Tibial nerve (tissue), 4 donors: ENCODE data around the gene MAP3K20. TPM values are rescaled to one million over a fixed set of nuclear protein-coding genes. Genes with fewer than 3 reads are reported as not detected.
"Not testable (repeated sequence)": the region's sequence is repeated elsewhere in the genome, so short reads cannot be mapped to it uniquely, and the experiment has no call there.

Source experiments
- DNase-seq, 2 donors: peaks; one replicate each; pipeline ENCODE4 v3.0.0-alpha.2; 2019; ENCODE audit warnings: low spot score in 2 of 2
- H3K27ac ChIP-seq, 4 donors: fragments of 200-600 bp; sonication (generic) in 3 of 4; one replicate each; pipeline ENCODE4 v1.5.1; 2017 to 2019; ENCODE audit warnings: mild to moderate bottlenecking in 1 of 4
- H3K27me3 ChIP-seq, 2 donors: fragments of 200-600 bp; sonication (generic) in 1 of 2; one replicate each; pipeline versions ENCODE4 v1.5.1 to v1.6.0; 2017 to 2019
- H3K36me3 ChIP-seq, 3 donors: fragments of 200-600 bp; sonication (generic); one replicate each; pipeline ENCODE4 v1.5.1; 2018 to 2019
- H3K4me1 ChIP-seq, 4 donors: fragments of 200-600 bp; sonication (generic) in 3 of 4; one replicate each; pipeline ENCODE4 v1.5.1; 2017 to 2019
- H3K4me3 ChIP-seq, 4 donors: fragments of 200-600 bp; sonication (generic) in 3 of 4; one replicate each; pipeline ENCODE4 v1.5.1; 2017 to 2019; ENCODE audit warnings: mild to moderate bottlenecking in 1 of 4, moderate library complexity in 1 of 4
- H3K9me3 ChIP-seq, 4 donors: fragments of 200-600 bp; sonication (generic) in 3 of 4; one replicate each; pipeline ENCODE4 v1.5.1; 2017 to 2019
- EP300 ChIP-seq, 2 donors: sonication (generic); formaldehyde crosslinking; IDR thresholded peaks; one replicate each; pipeline ENCODE4 v1.6.1; 2017; ENCODE audit warnings: antibody characterized with exemption in 2 of 2, mild to moderate bottlenecking in 1 of 2
- POLR2A ChIP-seq, 2 donors: fragments of 450-650 bp; IDR thresholded peaks; one replicate each; pipeline ENCODE4 v1.6.1; 2017; ENCODE audit warnings: antibody characterized with exemption in 2 of 2, mild to moderate bottlenecking in 2 of 2, moderate library complexity in 2 of 2
- WGBS, 2 donors: methylation state at CpG; one replicate each; pipeline ENCODE4 v1.1.5; 2018; 5-methylcytosine and 5-hydroxymethylcytosine counted together
- total RNA-seq, 4 donors: library from RNA; depleted of rRNA; stranded (reverse); fragments of >200 nt; gene quantifications; one replicate each; pipeline ENCODE4 v1.1.0, GENCODE V29; 2016
- TF ChIP-seq, protein P1 (sequence below), 5 experiments: fragments of 200-600 bp in 3 of 5; fragments of 450-650 bp in 2 of 5; sonication (generic) in 3 of 5; IDR thresholded peaks; one replicate each; pipeline ENCODE4 v1.5.1; 2016 to 2019; ENCODE audit warnings: antibody characterized with exemption in 5 of 5, mild to moderate bottlenecking in 3 of 5, moderate library complexity in 2 of 5

MAP3K20 gene
- total RNA-seq, 4 donors from 2014 or later = 21.9 to 32.6 (median 23.2) TPM

DNA sequence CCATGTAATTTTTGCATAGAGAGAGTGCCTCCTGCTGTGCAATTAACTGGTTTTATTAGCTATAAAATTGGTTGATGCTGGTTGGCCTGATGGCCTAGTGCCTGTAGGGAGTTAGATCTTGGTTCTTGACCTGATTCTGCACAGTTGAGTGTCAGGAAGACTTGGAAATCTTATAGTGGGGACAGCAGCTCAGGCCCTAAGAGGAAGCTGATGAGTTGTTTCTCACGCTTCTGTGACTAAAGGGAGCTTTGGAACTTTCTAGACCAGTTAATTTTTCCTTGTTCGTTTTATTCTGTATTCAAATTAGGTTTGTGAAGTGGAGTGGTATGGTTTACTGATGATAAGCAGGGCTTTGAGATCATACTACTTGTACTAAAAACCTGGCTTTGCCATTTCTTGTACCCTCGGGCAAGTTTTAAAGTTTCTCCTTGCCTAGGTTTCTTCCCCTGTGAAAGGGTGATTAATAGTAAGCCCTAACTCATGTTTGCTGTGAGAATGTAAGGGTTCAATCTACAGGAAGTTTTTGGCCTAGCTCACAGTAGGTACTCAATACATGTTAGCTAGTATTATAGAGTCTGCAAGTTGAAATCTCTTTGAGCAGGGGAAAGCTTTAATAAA lies 82.1 kb downstream of the MAP3K20 start:
- Histone ChIP-seq H3K36me3 (no peaks in the 10 kb centered on the region), H3K4me1 (peaks cover 0 to 15% (median 7%) of the 10 kb centered on the region in 4 donors), H3K27me3 (no peaks in the 10 kb centered on the region), H3K4me3 (no peak overlapping the region), H3K9me3 (no peaks in the 10 kb centered on the region), H3K27ac (no peak overlapping the region)
- 90 to 94% methylated on average over 3 of the region's 3 CpGs for WGBS, 2 donors
- TF ChIP-seq EP300 (IDR thresholded peaks at IDR 0.05) (no peak), POLR2A (IDR thresholded peaks at IDR 0.05) (no peak)
- TF ChIP-seq, protein P1, sequence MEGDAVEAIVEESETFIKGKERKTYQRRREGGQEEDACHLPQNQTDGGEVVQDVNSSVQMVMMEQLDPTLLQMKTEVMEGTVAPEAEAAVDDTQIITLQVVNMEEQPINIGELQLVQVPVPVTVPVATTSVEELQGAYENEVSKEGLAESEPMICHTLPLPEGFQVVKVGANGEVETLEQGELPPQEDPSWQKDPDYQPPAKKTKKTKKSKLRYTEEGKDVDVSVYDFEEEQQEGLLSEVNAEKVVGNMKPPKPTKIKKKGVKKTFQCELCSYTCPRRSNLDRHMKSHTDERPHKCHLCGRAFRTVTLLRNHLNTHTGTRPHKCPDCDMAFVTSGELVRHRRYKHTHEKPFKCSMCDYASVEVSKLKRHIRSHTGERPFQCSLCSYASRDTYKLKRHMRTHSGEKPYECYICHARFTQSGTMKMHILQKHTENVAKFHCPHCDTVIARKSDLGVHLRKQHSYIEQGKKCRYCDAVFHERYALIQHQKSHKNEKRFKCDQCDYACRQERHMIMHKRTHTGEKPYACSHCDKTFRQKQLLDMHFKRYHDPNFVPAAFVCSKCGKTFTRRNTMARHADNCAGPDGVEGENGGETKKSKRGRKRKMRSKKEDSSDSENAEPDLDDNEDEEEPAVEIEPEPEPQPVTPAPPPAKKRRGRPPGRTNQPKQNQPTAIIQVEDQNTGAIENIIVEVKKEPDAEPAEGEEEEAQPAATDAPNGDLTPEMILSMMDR (IDR thresholded peaks at IDR 0.05) = no peak
- no peak for DNase-seq

DNA sequence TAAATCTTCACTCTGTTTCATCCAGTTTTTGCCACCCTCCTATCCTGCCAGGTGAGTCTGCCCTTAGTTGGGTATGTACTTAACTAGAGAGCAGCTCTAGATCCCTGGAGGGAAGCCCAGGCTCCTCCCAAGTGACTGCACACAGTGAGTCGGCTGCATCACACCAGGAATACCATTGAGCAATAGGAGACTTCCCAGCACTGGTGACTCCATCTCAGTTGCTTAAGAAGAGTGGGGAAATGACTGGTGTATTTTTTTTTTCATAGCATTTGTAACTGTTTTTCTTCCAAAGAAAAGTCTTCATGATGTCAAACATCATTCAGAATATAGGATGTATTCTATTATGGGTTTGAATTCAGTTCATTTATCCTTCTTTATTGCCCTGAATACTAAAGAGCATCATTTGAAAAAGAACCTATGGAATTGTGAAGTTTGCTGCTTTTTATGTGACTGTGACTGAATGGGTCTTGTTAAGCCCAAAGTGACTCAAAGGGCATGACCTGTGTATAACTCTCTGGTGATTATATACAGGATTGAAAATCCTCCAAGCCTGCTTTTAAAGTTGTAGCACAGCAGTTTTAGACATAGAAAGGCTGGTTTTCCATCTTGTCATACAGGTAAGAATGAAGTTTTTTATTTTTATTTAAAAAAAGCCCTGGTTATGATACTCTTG lies 84.3 kb downstream of the MAP3K20 start:
- Histone ChIP-seq H3K36me3 (no peaks in the 10 kb centered on the region), H3K27me3 (no peaks in the 10 kb centered on the region), H3K4me3 (no peak overlapping the region), H3K4me1 (peaks cover 0 to 15% (median 7%) of the 10 kb centered on the region in 4 donors), H3K9me3 (peaks cover 0 to 2% (median 0%) of the 10 kb centered on the region in 4 donors), H3K27ac (peak overlapping the region in 2 of 4 donors; percentile 65 to 74)
- peak; percentile 65 to 90 for DNase-seq
- no peak for TF ChIP-seq POLR2A (IDR thresholded peaks at IDR 0.05)
- peak; percentile 78 to 97 for TF ChIP-seq EP300 (IDR thresholded peaks at IDR 0.05)
- 3 to 4% methylated on average over 1 of the region's 1 CpG for WGBS, 2 donors

DNA sequence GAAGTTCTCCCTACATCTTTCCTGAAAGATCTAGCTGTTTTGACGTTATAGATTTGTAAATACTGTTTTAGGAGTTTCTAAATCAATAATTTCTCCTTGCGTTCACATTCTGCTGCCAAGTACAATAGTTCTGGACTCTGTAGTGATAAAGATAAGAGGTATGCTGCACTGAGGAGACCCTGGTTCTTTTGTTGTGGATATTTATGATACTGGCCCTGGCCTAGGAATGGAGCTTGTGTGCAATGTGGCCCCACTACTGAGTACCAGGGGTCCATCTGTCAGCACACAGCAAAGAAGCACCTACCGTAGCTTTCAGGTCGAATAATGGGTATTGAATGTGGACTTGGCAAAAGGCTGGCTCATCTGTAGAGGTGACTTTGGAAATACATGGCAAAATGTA lies 85.0 kb downstream of the MAP3K20 start:
- peaks cover 0 to 15% (median 7%) of the 10 kb centered on the region in 4 donors for H3K4me1 ChIP-seq
- peaks cover 0 to 2% (median 0%) of the 10 kb centered on the region in 4 donors for H3K9me3 ChIP-seq
- no peaks in the 10 kb centered on the region for H3K36me3 ChIP-seq
- no peak for TF ChIP-seq EP300 (IDR thresholded peaks at IDR 0.05)
- TF ChIP-seq POLR2A (IDR thresholded peaks at IDR 0.05) = no peak
- TF ChIP-seq, protein P1 (IDR thresholded peaks at IDR 0.05) = no peak
- 81 to 87% methylated on average over 4 of the region's 4 CpGs for WGBS, 2 donors
- H3K27ac ChIP-seq = peak overlapping the region in 2 of 4 donors; percentile 65 to 74
- H3K4me3 ChIP-seq = no peak overlapping the region
- no peaks in the 10 kb centered on the region for H3K27me3 ChIP-seq
- DNase-seq = no peak

- H3K9me3 ChIP-seq = peaks cover 0 to 2% (median 0%) of the 10 kb centered on the region in 4 donors
- no peaks in the 10 kb centered on the region for H3K36me3 ChIP-seq
- no peak for TF ChIP-seq EP300 (IDR thresholded peaks at IDR 0.05)
- TF ChIP-seq, protein P1 (IDR thresholded peaks at IDR 0.05) = no peak
- no peak for TF ChIP-seq POLR2A (IDR thresholded peaks at IDR 0.05)
- DNase-seq = no peak
- 71 to 74% methylated on average over 4 of the region's 4 CpGs for WGBS, 2 donors
- H3K4me3 ChIP-seq = no peak overlapping the region
- H3K27me3 ChIP-seq = no peaks in the 10 kb centered on the region
- H3K27ac ChIP-seq = no peak overlapping the region
- peaks cover 0 to 15% (median 7%) of the 10 kb centered on the region in 4 donors for H3K4me1 ChIP-seq
These were observed 85.4 kb downstream of the MAP3K20 start for GRCh38 chr2:173161040-173161439.

- TF ChIP-seq EP300 (IDR thresholded peaks at IDR 0.05) = no peak
- no peak for TF ChIP-seq POLR2A (IDR thresholded peaks at IDR 0.05)
- TF ChIP-seq, protein P1 (IDR thresholded peaks at IDR 0.05) = no peak
- Histone ChIP-seq H3K4me3 (no peak overlapping the region), H3K27me3 (no peaks in the 10 kb centered on the region), H3K9me3 (peaks cover 0 to 2% (median 0%) of the 10 kb centered on the region in 4 donors), H3K36me3 (no peaks in the 10 kb centered on the region), H3K27ac (no peak overlapping the region), H3K4me1 (peaks cover 0 to 15% (median 7%) of the 10 kb centered on the region in 4 donors)
- WGBS, 2 donors = 81 to 84% methylated on average over 6 of the region's 6 CpGs
- no peak for DNase-seq
These were observed 85.9 kb downstream of the MAP3K20 start for GRCh38 chr2:173161507-173161906.

- H3K27me3 ChIP-seq, H3K27ac ChIP-seq, H3K36me3 ChIP-seq, DNase-seq, H3K4me3 ChIP-seq, H3K9me3 ChIP-seq: not testable (repeated sequence)
- 88 to 100% methylated on average over 1 of the region's 1 CpG for WGBS, 2 donors
- peaks cover 0 to 21% (median 7%) of the 10 kb centered on the region in 4 donors for H3K4me1 ChIP-seq
These were observed 87.7 kb downstream of the MAP3K20 start for GRCh38 chr2:173163357-173163756.
